K562 (cell line): ENCODE measurements around the gene PDZD2. TPM values are rescaled to one million over a fixed set of nuclear protein-coding genes. Genes with fewer than 3 reads are reported as not detected.

ENCODE experiments used
- ATAC-seq: fragments of 200-7000 bp; cut with Tn5 transposase; 3 replicates; pipeline ENCODE4 v1.9.1; 2020; ENCODE audit warnings: moderate library complexity
- BruUV-seq: library from RNA; stranded (reverse); fragments of 400-500 nt; replicated peaks from 2 replicates; lab custom pipeline; 2021; lab: Mats Ljungman, UMichigan
- CTCF ChIA-PET: fragments of 300-600 bp; formaldehyde crosslinking; extraction: SDS; loops from one replicate; lab custom pipeline; 2021; ENCODE audit warnings: low intra/inter-chr PET ratio; lab: Yijun Ruan, JAX
- POLR2A ChIA-PET: fragments of 300-600, 350-650 bp; sonication (Branson Sonifier 250); formaldehyde crosslinking; extraction: SDS; loops from one replicate; lab custom pipeline; 2021; ENCODE audit warnings: antibody characterized with exemption, inconsistent platforms; lab: Yijun Ruan, JAX
- DNase-seq, 4 experiments: peaks; one replicate each; pipeline versions ENCODE4 v3.0.0 to v3.0.0-alpha.2; 2011 to 2018; ENCODE audit warnings: low spot score in 3 of 4, mixed read lengths in 3 of 4; ENCODE audit errors: extremely low read depth in 1 of 4
- FAIRE-seq: peaks from 2 replicates; lab custom pipeline; 2011; peaks lifted over from hg19 to GRCh38; lab: Jason Lieb, UNC
- H2AFZ ChIP-seq: 2 replicates; pipeline ENCODE4 v1.6.0; 2011; ENCODE audit warnings: low read depth, low read length, control low read depth, inconsistent platforms
- H3K27ac ChIP-seq: fragments of 200-600 bp; 3 replicates; pipeline ENCODE4 v1.8.0; 2011; ENCODE audit warnings: low read depth, mild to moderate bottlenecking, control low read depth, inconsistent platforms, low read length, moderate library complexity, mixed read lengths; ENCODE audit errors: extremely low read depth
- H3K27me3 ChIP-seq, 2 experiments: fragments of 300-600 bp in 1 of 2; 2 replicates in 1 of 2; 3 replicates in 1 of 2; pipeline versions ENCODE4 v1.6.0 to v1.8.0; 2011; ENCODE audit warnings: inconsistent platforms in 2 of 2, low read length in 2 of 2, mild to moderate bottlenecking in 1 of 2, mixed read lengths in 1 of 2, moderate library complexity in 1 of 2; ENCODE audit not compliant: control insufficient read depth in 2 of 2, insufficient read depth in 2 of 2
- H3K36me3 ChIP-seq: fragments of 300-600 bp; 3 replicates; pipeline ENCODE4 v1.8.0; 2011; ENCODE audit warnings: mild to moderate bottlenecking, low read length, inconsistent platforms; ENCODE audit not compliant: control insufficient read depth, insufficient read depth
- H3K4me1 ChIP-seq, 2 experiments: fragments of 200-600 bp in 1 of 2; replicated peaks in 1 of 2; 2 replicates in 1 of 2; 3 replicates in 1 of 2; pipeline versions ENCODE4 v1.5.1 to v1.8.0; 2011; ENCODE audit warnings: inconsistent platforms in 2 of 2, low read length in 2 of 2, mild to moderate bottlenecking in 1 of 2, mixed read lengths in 1 of 2, moderate library complexity in 1 of 2; ENCODE audit not compliant: control insufficient read depth in 2 of 2, insufficient read depth in 2 of 2
- H3K4me2 ChIP-seq: 2 replicates; pipeline ENCODE4 v1.6.1; 2011; ENCODE audit warnings: low read length, control low read depth, inconsistent platforms, mixed read lengths; ENCODE audit not compliant: insufficient read depth
- H3K4me3 ChIP-seq: fragments of 200-600 bp; sonication (generic), shearing (Covaris generic); 2 replicates; pipeline ENCODE4 v1.5.1; 2016; ENCODE audit warnings: control low read depth, inconsistent platforms
- H3K79me2 ChIP-seq: fragments of 200-600 bp; 3 replicates; pipeline ENCODE4 v1.8.0; 2011; ENCODE audit warnings: low read length, inconsistent platforms; ENCODE audit not compliant: control insufficient read depth, insufficient read depth
- H3K9ac ChIP-seq, 2 experiments: 2 replicates each; pipeline versions ENCODE4 v1.6.0 to v1.6.1; 2011; ENCODE audit warnings: low read depth in 2 of 2, low read length in 2 of 2, control low read depth in 1 of 2, inconsistent platforms in 1 of 2, mild to moderate bottlenecking in 1 of 2, mixed read lengths in 1 of 2; ENCODE audit not compliant: insufficient read depth in 1 of 2
- H3K9me1 ChIP-seq: one replicate; pipeline ENCODE4 v1.6.0; 2011; ENCODE audit warnings: inconsistent platforms, mild to moderate bottlenecking, low read length, moderate library complexity; ENCODE audit not compliant: control insufficient read depth, insufficient read depth
- H3K9me3 ChIP-seq: replicated peaks from 2 replicates; pipeline ENCODE4 v1.5.1; 2011; ENCODE audit warnings: low read depth, low read length, inconsistent platforms; ENCODE audit not compliant: control insufficient read depth, insufficient read depth
- H4K20me1 ChIP-seq: replicated peaks from 2 replicates; pipeline ENCODE4 v1.6.1; 2011; ENCODE audit warnings: low read length, inconsistent platforms, mixed read lengths; ENCODE audit not compliant: control insufficient read depth, insufficient read depth
- CBX2 ChIP-seq: fragments of 200-600 bp; sonication (generic); IDR thresholded peaks from one replicate; pipeline ENCODE4 v1.6.1; 2012; ENCODE audit warnings: mild to moderate bottlenecking, low read length, inconsistent platforms; ENCODE audit not compliant: insufficient read depth, poor library complexity, severe bottlenecking
- ETV1 ChIP-seq: fragments of 450-650 bp; conservative IDR thresholded peaks from 2 replicates; pipeline ENCODE4 v1.6.1; 2016; ENCODE audit warnings: missing genetic modification characterization, control low read depth, low read depth, missing compliant biosample characterization
- ILF3 ChIP-seq: fragments of 450-650 bp; IDR thresholded peaks from 2 replicates; pipeline ENCODE4 v1.6.1; 2018; ENCODE audit warnings: antibody characterized with exemption, mild to moderate bottlenecking, moderate library complexity, borderline replicate concordance
- LARP7 ChIP-seq: fragments of 450-650 bp; IDR thresholded peaks from 2 replicates; pipeline ENCODE4 v1.6.1; 2016
- RBFOX2 ChIP-seq: fragments of 200-400 bp; formaldehyde crosslinking; IDR thresholded peaks from 2 replicates; pipeline ENCODE4 v1.6.1; 2017; ENCODE audit warnings: low read depth, mild to moderate bottlenecking, low read length, moderate library complexity
- USF2 ChIP-seq: sonication (generic); formaldehyde crosslinking; IDR thresholded peaks from 2 replicates; pipeline ENCODE4 v1.5.0; 2020; ENCODE audit warnings: missing genetic modification reagents
- ZNF140 ChIP-seq: fragments of 250-450 bp; sonication (Bioruptor Pico); IDR thresholded peaks from 2 replicates; pipeline ENCODE4 v1.8.0; 2021; ENCODE audit warnings: moderate library complexity, mild to moderate bottlenecking, inconsistent platforms
- WGBS: fragments of 100-300 bp; shearing (Covaris generic); methylation state at CpG from one replicate; pipeline ENCODE4 v1.1.6; 2016; ENCODE audit warnings: low coverage, mixed read lengths; ENCODE audit not compliant: insufficient coverage; ENCODE audit errors: missing lambda C conversion rate; 5-methylcytosine and 5-hydroxymethylcytosine counted together
- in situ Hi-C: fragments of 300-500 bp; cut with MboI; formaldehyde crosslinking; loops from 4 replicates; pipeline ENCODE4 v1.15.0; 2018; ENCODE audit warnings: inconsistent platforms, mixed read lengths
- intact Hi-C: fragments of 100-400 bp; cut with micrococcal nuclease; formaldehyde crosslinking; loops from 2 replicates; pipeline ENCODE4 v1.14.2; 2022
- polyA plus RNA-seq, 8 experiments: library from polyadenylated mRNA; depleted of rRNA in 4 of 8; stranded (reverse) in 5 of 8; unstranded in 3 of 8; fragments of >200 nt; fragmentation: Nextera tagmentation in 2 of 8; fragmentation: Illumina TruSeq in 1 of 8; extraction: Ambion mirVana in 2 of 8; extraction: Trizol in 1 of 8; gene quantifications; 2 replicates each; pipeline versions ENCODE4 v1.2.1 to v1.2.3, GENCODE V29; 2011 to 2014; ENCODE audit warnings: inconsistent platforms in 1 of 8, missing spikeins in 1 of 8
- total RNA-seq, 7 experiments: library from RNA; depleted of rRNA in 6 of 7; stranded (reverse); fragments of >200 nt in 6 of 7; fragmentation: Illumina TruSeq in 2 of 7; extraction: Trizol in 2 of 7; gene quantifications; 2 replicates each; pipeline versions ENCODE4 v1.2.1 to v1.2.3, GENCODE V29; 2011 to 2021; ENCODE audit warnings: low replicate concordance in 1 of 7
- TF ChIP-seq, protein P1 (sequence below): fragments of 250-450 bp; sonication (Bioruptor Pico); IDR thresholded peaks from 2 replicates; pipeline ENCODE4 v1.8.0; 2022; ENCODE audit warnings: moderate library complexity, mild to moderate bottlenecking, inconsistent platforms
- TF ChIP-seq, protein P2 (sequence below): fragments of 450-650 bp; IDR thresholded peaks from 2 replicates; pipeline ENCODE4 v1.6.1; 2018; ENCODE audit not compliant: partially characterized antibody

The PDZD2 gene
- total and polyA plus RNA-seq, 9 of the 15 experiments (the other 6 are each of a cell fraction or from before 2014, with no cell fraction given), result 0.02 to 0.08 (median 0.04) TPM; not detected in 6

DNA sequence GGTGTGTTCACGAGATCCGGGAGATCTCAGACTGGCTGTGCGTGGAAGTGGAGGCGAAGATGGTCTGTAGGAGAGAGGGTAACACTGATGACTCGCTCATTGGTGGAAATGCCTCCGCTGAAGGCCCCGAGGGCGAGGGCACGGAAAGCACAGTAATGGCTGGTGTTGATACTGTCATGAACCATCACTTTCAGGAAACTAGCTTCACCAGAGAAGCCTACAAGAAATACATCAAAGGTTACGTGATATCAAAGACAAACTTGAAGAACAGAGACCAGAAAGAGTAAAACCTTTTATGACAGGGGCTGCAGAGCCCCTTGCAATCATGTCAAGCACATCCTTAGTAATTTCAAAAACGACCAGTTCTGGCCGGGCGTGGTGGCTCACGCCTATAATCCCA is 269.5 kb downstream of the PDZD2 start:
- CTCF ChIA-PET, result no interaction called here
- no peak overlapping the region for H3K9ac ChIP-seq
- no peaks in the 10 kb centered on the region for H3K9me1 ChIP-seq
- in situ Hi-C loops (no loop called here), intact Hi-C loops (no loop called here)
- FAIRE-seq (no peak), ATAC-seq (no peak), DNase-seq (no peak)
- no peaks in the 10 kb centered on the region for H3K79me2 ChIP-seq
- no peak overlapping the region for H3K4me2 ChIP-seq
- H3K4me3 ChIP-seq, result no peak overlapping the region
- BruUV-seq, result no TSS peak
- WGBS, result 2% methylated on average over 14 of the region's 14 CpGs
- POLR2A ChIA-PET, result interaction anchor here (1.0 to 1.7 kb wide), 3 partner anchors 9 to 27 kb away, joined by 3 to 5 read pairs (median 5); no protein-coding TSS in a partner anchor
- H3K36me3 ChIP-seq, result no peaks in the 10 kb centered on the region
- H4K20me1 ChIP-seq, result no peaks in the 10 kb centered on the region
- no peaks in the 10 kb centered on the region for H3K9me3 ChIP-seq
- H2AFZ ChIP-seq, result no peak overlapping the region
- peaks cover 13 to 21% of the 10 kb centered on the region in 2 experiments; a peak in 3 of 5 replicates for H3K27me3 ChIP-seq
- no peak overlapping the region for H3K27ac ChIP-seq
- no peaks in the 10 kb centered on the region for H3K4me1 ChIP-seq
- TF ChIP-seq, protein P1, sequence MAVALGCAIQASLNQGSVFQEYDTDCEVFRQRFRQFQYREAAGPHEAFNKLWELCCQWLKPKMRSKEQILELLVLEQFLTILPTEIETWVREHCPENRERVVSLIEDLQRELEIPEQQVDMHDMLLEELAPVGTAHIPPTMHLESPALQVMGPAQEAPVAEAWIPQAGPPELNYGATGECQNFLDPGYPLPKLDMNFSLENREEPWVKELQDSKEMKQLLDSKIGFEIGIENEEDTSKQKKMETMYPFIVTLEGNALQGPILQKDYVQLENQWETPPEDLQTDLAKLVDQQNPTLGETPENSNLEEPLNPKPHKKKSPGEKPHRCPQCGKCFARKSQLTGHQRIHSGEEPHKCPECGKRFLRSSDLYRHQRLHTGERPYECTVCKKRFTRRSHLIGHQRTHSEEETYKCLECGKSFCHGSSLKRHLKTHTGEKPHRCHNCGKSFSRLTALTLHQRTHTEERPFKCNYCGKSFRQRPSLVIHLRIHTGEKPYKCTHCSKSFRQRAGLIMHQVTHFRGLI (CRISPR knock-in tag), result no peak
- TF ChIP-seq LARP7 (no peak), USF2 (CRISPR knock-in tag) (no peak), RBFOX2 (no peak), ETV1 (tag) (no peak), ZNF140 (CRISPR knock-in tag) (no peak), CBX2 (no peak), ILF3 (no peak)
- TF ChIP-seq, protein P2, sequence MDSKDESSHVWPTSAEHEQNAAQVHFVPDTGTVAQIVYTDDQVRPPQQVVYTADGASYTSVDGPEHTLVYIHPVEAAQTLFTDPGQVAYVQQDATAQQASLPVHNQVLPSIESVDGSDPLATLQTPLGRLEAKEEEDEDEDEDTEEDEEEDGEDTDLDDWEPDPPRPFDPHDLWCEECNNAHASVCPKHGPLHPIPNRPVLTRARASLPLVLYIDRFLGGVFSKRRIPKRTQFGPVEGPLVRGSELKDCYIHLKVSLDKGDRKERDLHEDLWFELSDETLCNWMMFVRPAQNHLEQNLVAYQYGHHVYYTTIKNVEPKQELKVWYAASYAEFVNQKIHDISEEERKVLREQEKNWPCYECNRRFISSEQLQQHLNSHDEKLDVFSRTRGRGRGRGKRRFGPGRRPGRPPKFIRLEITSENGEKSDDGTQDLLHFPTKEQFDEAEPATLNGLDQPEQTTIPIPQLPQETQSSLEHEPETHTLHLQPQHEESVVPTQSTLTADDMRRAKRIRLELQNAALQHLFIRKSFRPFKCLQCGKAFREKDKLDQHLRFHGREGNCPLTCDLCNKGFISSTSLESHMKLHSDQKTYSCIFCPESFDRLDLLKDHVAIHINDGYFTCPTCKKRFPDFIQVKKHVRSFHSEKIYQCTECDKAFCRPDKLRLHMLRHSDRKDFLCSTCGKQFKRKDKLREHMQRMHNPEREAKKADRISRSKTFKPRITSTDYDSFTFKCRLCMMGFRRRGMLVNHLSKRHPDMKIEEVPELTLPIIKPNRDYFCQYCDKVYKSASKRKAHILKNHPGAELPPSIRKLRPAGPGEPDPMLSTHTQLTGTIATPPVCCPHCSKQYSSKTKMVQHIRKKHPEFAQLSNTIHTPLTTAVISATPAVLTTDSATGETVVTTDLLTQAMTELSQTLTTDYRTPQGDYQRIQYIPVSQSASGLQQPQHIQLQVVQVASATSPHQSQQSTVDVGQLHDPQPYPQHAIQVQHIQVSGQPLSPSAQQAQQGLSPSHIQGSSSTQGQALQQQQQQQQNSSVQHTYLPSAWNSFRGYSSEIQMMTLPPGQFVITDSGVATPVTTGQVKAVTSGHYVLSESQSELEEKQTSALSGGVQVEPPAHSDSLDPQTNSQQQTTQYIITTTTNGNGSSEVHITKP, result no peak
